Activated T-cell treated with anti-CD3 and anti-CD28 coated beads for 1 hour (primary cell): ENCODE results near the gene MAPK8IP1.

ENCODE experiments used
- DNase-seq: peaks from one replicate; pipeline ENCODE4 v3.0.0-alpha.2; 2020; ENCODE audit warnings: low read depth

Gene MAPK8IP1

DNA sequence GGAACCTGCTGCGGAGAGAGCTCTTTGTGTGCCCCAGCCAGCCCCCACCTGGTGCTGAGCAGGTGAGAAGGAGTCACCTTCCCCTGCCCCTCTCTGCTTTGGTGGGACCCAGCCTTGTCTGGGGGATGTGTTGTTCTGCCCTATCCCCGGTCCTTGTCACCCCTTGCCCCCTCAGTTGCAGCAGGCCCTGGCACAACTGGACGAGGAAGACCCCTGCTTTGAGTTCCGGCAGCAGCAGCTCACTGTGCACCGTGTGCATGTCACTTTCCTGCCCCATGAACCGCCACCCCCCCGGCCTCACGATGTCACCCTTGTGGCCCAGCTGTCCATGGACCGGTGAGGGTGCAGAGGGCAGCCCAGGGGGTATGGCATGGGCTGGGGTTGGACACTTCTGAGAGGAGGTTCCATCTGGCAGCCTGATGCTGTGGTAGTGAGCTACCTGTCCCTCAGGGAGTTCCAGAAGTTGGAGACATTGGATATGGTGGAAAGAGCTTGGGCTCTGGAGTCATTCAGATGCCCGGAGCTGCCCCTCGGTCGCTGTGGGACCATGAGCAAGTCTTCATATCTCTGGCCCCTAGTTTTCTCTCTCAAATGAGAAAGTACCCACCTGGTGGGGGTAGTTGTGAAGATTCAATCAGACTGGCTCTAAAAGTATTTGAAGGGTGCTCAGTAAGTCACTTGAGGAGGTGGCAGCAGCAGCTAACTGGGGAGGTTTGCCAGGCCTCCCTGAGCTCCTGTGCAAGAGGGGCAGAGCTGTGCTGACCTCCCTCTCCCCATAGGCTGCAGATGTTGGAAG is 41.3 kb downstream of the MAPK8IP1 start:
- no peak for DNase-seq

DNA sequence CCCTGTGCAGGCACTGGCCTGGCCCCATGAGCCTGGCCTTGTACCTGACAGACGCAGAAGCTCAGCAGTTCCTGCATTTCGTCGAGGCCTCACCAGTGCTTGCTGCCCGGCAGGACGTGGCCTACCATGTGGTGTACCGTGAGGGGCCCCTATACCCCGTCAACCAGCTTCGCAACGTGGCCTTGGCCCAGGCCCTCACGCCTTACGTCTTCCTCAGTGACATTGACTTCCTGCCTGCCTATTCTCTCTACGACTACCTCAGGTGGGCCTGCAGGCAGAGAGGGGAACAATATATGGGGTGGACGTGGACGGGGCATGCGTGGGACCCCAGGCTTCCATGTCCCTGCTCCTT is 41.9 kb downstream of the MAPK8IP1 start:
- DNase-seq: no peak

DNA sequence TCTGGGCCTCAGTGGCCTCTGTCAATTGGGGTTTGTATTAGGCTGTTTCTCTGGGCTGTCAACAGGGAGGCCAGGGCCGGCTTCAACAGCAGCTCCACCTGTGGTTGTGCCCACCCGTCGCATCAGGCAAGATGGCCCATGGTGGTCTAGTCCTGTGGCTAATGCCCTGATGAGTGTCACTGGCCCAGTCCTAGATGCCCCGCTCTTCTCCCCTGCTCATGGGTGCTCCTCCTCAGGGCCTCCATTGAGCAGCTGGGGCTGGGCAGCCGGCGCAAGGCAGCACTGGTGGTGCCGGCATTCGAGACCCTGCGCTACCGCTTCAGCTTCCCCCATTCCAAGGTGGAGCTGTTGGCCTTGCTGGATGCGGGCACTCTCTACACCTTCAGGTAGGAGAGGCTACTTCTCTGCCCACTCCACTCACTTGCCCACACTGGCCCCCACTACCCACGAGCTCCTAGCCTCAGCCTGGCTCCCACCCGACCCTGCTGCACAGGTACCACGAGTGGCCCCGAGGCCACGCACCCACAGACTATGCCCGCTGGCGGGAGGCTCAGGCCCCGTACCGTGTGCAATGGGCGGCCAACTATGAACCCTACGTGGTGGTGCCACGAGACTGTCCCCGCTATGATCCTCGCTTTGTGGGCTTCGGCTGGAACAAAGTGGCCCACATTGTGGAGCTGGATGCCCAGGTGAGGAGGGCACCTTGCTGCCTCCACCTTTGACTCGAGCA is 42.4 kb downstream of the MAPK8IP1 start:
- no peak for DNase-seq

DNA sequence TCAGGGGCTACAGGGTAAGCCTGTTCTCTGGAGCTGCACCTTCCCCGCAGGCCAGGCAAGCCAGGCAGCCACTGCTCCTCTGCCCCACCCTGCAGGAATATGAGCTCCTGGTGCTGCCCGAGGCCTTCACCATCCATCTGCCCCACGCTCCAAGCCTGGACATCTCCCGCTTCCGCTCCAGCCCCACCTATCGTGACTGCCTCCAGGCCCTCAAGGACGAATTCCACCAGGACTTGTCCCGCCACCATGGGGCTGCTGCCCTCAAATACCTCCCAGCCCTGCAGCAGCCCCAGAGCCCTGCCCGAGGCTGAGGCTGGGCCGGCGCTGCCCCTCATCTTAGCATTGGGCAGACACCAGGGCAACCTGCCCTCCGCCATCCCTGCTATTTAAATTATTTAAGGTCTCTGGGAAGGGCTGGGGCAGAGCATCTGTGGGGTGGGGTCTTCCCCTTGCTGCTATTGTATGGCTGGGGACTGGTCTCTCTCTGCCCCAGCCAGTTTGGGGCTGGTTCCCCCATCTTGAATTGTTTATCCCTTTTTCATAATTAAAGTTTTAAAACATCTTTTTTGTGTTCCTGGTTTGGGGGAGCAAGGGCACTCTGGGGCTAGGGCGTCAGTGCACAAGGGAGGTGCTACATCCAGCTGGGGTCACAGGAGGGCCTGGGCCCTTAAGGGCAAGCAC is 43.2 kb downstream of the MAPK8IP1 start:
- no peak for DNase-seq

DNA sequence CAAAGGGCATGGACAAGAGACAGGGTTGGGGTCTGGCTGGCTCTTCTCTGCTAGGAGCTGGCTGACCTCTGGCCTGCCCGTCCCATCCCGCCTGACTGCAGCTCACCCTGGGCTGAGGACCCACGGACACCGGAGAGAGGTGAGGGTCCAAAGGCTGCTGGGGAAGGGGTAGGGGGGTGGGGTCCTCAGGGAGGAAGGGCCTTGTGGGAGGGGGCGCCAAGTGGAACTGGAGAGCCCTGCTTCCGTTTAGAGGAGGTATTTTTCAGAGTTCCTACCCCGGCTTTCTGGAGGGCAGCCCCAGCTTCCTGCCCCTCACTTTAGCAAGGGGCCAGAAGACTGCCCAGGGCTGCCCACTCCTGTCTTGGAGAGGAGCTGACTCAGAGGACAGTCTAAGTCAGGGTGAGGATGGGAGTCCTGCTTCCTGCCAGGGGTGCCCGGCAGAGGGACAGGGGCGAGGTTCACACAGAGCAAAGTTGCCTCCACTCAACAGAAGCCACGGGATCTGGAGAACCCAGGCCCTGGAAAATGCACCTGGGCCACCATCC is 44.1 kb downstream of the MAPK8IP1 start:
- DNase-seq: no peak

DNA sequence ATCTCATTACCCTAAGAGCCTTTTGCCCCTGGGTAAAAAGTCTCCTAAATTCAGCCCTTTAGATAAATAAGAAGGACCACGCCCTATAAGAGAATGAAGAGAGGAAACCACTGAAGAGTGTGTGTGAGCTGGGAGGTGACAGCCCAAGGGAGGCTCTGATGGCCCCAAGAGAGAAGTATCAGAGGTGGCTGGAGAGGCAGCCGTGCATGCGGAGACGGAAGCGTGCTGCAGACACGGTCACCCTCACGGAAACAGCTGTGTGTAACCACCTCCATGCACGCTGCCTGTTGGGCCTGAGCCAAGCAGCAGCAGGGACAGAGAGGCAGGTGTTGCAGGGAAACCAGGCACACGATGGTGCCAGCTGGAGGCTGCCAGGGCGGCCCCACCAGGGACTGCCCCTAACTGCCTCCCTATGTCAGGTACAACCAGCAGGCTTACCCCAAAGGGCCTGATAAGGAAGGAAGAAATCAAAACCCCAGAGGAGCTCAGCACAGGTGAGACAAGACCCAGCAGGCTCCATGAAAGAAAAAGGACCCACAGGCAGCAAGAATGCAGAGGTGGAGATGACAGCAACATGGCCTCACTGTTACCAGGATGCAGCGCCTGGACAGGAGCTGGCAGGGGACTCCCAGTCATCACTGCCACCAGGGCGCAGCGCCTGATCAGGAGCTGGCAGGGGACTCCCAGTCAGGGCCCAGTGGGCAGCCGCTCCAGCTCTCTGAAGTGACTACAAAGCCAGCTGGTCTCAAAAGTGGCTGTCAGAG is 44.8 kb downstream of the MAPK8IP1 start:
- no peak for DNase-seq

DNA sequence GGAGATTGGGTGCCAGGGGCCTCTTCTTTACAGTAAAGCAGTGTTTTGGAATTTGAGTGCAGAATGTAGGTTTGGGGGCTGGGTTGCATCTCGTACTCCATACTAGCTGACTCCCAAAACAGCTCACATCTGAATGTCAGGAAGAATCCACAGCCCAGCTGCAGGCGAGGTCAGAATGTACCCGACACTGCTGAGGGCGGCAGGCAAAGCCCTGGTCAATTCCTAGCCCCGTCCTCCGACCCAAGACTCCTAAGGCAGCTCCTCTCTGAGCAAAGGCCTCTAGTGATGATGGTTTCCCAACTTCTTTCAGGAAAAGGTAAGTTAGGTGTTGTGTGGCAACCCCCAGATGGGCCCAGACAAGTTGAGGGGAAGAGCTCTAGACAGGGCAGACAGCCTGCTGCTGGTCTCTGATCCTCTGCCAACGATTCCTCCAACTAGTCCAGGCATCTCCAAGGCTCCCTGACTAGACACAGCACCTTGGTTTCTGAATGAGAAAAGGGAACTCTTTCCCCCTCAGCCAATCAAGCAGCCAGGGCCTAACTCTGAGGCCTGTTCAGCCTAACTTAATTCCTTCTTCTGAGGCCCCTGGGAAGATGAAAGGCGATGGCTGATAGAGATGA is 45.6 kb downstream of the MAPK8IP1 start:
- DNase-seq: no peak

DNA sequence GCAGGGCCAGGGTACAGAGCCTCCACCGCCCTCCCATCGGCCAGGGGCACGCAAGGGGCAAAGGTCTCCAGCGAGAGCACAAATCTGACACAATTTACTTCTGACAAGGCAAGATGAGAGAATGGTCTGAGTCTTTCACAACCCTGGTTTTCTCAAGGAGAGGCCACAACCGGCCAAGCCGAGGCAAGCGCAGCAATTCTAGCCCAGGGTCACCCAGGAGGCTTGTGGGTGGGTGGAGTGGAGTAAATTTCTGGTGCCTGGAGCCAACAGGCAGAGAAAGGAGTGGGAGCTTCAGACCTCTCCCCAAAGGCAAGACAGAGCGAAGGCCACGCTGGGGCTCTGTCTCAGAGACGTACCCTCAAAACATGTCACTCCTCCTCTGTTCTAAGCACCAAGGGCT is 46.3 kb downstream of the MAPK8IP1 start:
- no peak for DNase-seq

DNA sequence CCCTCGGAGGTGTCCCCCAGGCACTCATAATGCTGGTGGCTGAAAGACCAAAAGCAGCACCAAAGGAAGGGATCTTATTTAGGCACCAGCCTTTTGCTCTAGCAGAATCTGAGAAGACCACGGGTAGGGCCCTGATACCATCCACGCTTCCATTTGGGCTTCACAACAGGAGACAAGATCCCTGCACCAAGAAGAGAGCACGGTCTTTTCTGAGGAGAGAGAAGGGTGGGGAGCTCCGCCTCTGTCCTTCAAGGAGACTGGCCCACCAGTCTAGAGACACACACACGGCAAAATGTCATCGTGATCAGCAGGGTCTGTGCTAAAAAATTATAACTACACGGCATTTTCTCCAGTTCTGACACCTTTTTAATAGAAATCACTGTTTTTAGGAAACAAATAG is 46.8 kb downstream of the MAPK8IP1 start:
- DNase-seq: no peak

DNA sequence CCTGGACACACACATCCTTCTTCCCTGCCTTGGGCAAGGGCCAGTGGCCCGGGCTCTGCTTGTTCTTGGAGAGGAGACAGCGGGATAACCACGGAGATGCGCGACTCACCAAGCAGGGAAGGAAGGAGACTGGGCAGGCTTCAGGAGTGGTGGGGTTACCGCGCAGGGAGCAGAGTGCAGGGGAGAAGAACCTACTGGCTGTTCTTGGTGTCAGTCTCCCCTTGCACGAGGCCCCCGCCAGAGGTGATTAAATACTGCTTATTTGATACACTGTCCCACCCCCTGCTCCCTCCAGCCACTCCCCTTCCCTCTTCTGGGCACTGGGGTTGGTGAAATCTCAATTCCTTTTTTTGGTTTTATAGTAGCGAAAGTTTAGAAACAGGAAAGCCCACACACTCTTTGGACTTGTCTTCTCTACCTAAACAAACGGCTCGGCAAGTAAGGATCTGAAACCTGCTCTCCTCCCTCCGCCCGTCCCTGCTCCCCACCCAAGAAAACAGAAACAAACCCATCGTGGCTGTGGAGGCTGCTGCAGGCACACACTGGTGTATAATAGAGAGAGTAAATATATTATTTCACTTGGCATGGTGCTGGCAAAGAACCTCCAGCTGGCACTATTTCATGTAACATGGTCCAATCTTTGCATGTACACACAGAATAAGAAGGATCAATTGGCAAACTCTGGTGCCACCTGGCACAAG is 47.8 kb downstream of the MAPK8IP1 start:
- DNase-seq: no peak

DNA sequence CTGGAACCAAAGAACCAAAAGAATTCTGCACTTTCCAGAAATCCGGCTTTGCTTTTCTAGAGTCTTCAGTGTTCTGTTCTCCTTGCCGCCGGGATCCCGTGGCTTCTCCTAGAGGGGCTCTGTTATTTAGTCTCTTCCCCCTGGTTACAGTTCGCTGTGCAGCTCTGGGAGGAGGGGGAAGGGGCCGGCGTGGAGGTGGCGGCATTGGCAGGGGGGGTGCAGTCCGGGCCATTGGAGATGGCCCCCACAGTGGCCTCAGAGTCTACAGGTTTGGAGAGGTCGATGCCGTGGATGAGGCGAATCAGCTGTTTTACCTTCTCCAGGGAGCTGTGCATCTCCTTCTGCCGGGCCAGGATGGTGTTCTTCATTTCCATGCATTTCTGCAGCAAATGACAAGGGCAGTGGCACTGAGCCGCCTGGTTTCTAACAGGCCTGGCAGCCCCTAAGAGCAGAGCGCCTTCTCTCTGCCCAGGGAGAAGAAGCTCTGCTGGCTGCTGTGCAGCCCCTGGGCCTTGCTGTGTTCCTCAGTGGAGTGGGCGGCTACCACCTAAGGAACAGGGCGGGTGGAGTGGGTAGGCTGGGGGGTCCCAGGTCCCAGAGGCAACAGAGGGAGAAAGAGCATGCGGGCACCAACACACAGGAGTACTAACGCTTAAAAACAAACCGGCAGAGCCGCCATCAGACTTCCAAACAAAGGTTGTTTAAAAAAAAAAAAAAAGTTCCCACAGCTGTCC is 48.6 kb downstream of the MAPK8IP1 start:
- DNase-seq: no peak

DNA sequence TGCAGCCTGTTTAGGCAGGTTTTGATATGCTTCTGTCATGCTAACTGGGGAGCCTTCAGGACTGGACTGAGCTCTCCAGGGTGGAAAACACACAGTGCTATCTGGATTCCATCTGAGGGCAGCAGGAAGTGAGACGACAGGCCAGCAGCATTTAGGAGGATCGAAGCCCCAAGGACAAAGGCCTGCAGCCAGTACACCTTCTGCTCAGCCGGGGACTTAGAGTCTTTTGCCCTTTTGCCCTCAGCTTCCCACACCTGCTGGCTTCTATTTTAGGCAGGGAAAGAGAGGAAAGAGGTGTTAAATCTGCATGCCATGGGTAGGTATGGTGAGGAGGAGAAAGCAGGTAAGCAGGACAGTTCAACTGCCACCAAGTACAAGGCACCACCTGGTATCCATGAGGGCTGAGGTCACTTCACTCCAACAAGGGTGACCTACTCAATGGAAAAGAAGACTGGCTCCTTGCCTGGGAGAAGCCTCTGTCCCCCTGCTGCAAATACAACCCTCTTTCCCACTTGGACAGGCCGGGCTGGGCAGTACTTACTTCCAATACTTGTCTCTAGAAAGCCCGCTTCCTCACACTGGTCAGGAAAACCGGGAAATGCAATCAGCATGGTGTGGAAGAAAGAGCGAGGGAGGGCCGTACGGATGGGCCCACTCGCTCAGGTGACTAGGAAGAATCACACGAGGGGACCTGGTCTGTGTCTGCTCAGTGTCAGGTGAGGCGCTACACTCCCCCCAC is 49.3 kb downstream of the MAPK8IP1 start:
- no peak for DNase-seq

DNA sequence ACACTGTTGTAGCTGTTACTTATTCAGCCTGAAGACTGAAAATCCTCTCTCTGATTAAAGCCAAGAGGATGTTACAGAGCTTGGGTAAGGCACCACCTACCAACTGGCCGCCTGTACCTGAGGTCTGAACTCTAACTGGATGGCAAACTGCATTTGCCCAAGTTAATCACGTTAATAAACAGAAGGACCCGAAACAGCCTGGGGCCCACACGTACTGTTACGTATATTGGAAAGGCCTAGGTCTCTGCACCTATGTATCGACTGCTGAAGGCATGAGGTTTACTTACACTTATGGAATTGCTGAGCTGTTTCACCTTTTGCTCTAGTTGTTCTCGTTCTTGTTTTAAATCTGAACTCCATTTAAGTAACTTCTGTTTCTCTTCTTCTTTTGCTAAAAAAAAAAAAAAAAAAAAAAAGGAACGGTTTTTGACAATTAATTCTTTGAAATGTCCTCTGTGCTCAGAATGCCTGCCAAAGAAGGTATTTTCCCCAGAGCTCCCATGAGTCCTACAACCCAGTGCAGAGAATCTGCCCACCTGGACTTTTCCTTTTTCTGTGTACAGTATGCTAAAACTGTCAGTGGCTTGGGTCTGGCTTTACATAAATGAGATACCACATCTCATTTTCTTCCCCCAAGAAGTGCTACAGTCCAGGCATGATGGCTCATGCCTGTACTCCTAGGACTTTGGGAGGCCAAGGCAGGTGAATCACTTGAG is 50.1 kb downstream of the MAPK8IP1 start:
- DNase-seq: no peak

DNA sequence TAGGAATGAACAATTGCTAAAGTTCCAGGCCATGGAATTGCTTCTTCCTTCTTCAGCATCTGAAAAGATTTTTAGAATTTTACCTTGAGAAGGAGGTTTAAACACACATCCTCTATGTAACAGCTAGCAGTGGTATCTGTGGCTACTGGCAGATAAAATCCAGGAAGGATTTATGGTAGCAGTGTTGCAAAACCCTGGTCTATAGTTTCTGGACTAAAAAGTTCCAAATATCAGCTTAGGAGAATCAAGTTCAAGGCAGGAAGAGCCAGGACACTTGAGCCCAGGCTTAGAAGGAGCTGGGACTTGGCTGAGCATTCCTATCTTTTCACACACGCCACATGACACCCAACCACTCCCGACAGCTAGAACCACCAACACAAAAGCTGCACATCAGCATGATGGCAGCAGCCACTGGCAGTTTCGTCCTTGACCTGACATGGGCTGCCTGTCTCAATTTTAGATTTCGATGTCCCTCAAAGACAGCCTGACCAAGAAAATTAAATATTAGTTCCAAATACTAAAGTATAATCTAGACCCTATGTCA is 51.1 kb downstream of the MAPK8IP1 start:
- no peak for DNase-seq

DNA sequence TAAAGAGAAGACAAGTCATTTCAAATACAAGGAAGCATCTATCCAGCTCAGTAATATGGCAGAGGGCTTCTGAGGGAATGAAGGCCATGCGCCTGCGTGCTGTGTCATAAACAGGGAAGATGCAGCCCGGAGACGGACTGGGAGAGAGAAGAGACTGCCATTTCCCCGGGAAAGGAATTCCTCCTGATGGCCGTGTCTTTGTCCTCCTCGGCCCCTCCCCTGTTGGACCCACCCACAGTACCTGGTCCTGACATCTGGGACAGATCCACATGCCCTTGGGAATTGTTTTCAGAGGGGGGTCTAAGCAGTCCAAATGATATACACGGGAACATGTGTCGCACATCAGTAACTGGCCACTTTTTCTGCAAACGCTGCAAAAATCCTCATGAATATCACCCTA is 52.5 kb downstream of the MAPK8IP1 start:
- DNase-seq: no peak

DNA sequence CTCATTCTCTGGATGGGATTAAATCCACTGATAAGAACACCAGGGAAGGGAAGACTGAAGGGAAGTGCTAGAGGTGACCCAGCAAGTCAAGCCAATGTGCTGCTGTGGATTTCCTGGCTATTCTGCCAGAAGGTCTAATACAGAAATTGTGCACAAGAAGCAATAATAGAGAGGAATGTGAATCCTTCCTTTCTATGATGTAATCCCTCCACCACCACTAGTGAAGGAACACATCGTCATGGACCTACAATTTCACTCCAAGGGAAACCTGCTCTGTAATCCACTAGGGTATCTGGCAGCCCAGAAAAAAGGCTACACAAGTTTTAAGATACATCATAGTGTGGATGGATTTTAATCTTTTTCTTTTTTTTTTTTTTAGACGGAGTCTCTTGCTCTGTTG is 54.4 kb downstream of the MAPK8IP1 start:
- DNase-seq: no peak

DNA sequence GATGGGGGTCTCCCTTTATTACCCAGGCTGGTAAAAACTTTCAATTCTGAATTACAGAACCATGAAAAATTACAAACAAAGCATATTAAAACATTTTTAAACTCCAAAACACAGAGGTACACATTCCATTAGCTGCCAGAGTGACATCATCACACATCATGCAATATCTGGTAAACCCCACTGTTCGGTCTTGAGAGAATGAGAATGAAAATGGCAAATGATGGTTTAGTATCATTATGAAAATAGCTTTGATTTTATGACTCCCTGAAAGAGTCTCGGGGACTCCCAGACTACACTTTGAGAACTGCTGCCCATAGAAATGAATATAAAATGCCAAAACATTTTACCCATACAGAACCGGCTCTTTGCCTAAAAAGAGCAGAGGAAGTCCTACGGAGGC is 55.8 kb downstream of the MAPK8IP1 start:
- no peak for DNase-seq

DNA sequence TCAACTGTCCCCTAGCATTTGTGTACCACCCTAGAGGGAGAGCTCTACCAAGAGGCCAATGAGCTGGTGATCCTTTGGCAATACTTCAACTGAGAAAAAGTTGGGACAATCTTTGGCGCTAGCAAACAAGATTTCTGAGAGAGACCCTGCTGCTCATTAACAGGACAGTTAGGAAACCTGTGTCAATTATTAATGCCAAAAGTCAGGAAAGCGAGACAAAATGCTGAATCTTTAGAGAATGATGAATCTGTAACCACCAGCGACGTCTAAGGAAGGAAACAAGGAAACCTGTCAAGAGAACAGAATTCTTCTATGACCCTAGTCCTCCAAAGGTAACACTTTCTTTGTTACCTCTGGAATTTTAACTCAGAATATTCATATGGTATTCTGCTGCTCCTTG is 56.9 kb downstream of the MAPK8IP1 start:
- no peak for DNase-seq
